DND-41 (cell line): ENCODE results near the gene ARV1.

Experiments
- EZH2 ChIP-seq: IDR thresholded peaks from 3 replicates; pipeline ENCODE4 v1.6.1; 2012; ENCODE audit warnings: borderline replicate concordance, low read depth, mild to moderate bottlenecking, moderate library complexity, low read length, inconsistent platforms; ENCODE audit not compliant: severe bottlenecking
- TF ChIP-seq, protein P1 (sequence below): IDR thresholded peaks from 2 replicates; pipeline ENCODE4 v1.5.1; 2012; ENCODE audit warnings: borderline replicate concordance, low read length, moderate library complexity, mild to moderate bottlenecking; ENCODE audit not compliant: poor library complexity, severe bottlenecking; ENCODE audit errors: extremely low read depth

GRCh38 chr1:231040800-231041718, 62.2 kb downstream of the ARV1 start:
- TF ChIP-seq, protein P1, sequence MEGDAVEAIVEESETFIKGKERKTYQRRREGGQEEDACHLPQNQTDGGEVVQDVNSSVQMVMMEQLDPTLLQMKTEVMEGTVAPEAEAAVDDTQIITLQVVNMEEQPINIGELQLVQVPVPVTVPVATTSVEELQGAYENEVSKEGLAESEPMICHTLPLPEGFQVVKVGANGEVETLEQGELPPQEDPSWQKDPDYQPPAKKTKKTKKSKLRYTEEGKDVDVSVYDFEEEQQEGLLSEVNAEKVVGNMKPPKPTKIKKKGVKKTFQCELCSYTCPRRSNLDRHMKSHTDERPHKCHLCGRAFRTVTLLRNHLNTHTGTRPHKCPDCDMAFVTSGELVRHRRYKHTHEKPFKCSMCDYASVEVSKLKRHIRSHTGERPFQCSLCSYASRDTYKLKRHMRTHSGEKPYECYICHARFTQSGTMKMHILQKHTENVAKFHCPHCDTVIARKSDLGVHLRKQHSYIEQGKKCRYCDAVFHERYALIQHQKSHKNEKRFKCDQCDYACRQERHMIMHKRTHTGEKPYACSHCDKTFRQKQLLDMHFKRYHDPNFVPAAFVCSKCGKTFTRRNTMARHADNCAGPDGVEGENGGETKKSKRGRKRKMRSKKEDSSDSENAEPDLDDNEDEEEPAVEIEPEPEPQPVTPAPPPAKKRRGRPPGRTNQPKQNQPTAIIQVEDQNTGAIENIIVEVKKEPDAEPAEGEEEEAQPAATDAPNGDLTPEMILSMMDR: no peak
- no peak for TF ChIP-seq EZH2
